ENCODE data around the gene POLR2J. TPM values are rescaled to one million over a fixed set of nuclear protein-coding genes. Genes with fewer than 3 reads are reported as not detected.

The POLR2J gene
- total RNA-seq, 1 experiment from 2014 or later: 69.4 TPM

DNA sequence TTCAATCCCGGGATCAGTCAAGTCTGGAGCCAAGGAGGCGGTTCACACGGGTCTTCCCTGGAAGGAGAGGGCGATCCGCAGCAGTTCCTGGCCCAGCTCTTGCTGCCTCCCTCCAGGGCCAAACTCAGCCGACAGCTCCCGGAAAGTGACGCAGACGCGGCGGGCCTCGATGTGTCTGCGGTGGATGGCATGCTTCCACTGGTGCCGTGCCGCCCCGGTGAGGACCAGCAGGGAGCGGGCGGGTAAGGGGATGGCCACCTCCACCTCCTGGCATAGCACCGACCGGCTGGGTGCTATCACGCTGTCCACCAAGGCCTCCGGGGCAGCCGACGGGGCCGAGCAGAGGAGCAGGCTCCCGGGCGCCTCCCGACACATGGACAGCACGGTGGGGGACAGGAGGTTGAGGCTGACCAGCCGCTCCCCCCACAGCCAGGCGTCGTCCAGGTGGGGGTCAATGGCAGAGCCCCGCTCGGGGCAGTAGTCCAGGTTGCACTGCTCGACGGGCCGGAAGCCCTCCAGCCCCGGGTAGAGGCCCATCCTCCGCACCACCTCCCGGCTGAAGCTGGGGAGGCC, 21.3 kb downstream of the POLR2J start:
- ChIA-PET CTCF (interaction anchor here (0.7 kb wide), 1 partner anchor 20 kb away, joined by 5 read pairs; no protein-coding TSS in a partner anchor), POLR2A (no interaction called here)
- Histone ChIP-seq H3K27ac (ENCODE audit: low read length) (no peak overlapping the region), H3K9me3 (ENCODE audit: control insufficient read depth, insufficient read depth, low read depth, low read length) (no peaks in the 10 kb centered on the region), H3K27me3 (ENCODE audit: control insufficient read depth, insufficient read depth, low read length) (no peaks in the 10 kb centered on the region), H3K4me1 (ENCODE audit: control insufficient read depth, insufficient read depth, low read length) (0 out of 2 replicates have a peak, but pooled peaks cover 5% of the 10 kb centered on the region), H3K36me3 (ENCODE audit: control insufficient read depth, insufficient read depth, low read length) (no peaks in the 10 kb centered on the region), H3K4me3 (ENCODE audit: low read depth in 2 of 2, low read length in 2 of 2) (no peak overlapping the region)
- no TSS peak for BruUV-seq (replicated peaks)
- in situ Hi-C loops (cut with HindIII; ENCODE audit: low pct_unique_long_range_greater_than_20kb, low sequenced_read_pairs) (no loop called here), intact Hi-C loops (cut with micrococcal nuclease; ENCODE audit: unreplicated experiment) (no loop called here)
- no peak for ATAC-seq
- no peak for TF ChIP-seq CTCF (IDR thresholded peaks at IDR 0.05)
- TF ChIP-seq SIN3A (IDR thresholded peaks at IDR 0.05; ENCODE audit: borderline replicate concordance, insufficient read depth, low read depth, low read length): no peak
- TF ChIP-seq REST (IDR thresholded peaks at IDR 0.05; ENCODE audit: insufficient read depth in 1 of 2, low read depth in 2 of 2, low read length in 1 of 2): no peak
- no peak for TF ChIP-seq POLR2AphosphoS5 (IDR thresholded peaks at IDR 0.05; ENCODE audit: low read depth, low read length)
- TF ChIP-seq TCF7L2 (IDR thresholded peaks at IDR 0.05; ENCODE audit: low read depth, low read length): no peak
- DNase-seq (ENCODE audit: low read depth, low spot score): no peak

DNA sequence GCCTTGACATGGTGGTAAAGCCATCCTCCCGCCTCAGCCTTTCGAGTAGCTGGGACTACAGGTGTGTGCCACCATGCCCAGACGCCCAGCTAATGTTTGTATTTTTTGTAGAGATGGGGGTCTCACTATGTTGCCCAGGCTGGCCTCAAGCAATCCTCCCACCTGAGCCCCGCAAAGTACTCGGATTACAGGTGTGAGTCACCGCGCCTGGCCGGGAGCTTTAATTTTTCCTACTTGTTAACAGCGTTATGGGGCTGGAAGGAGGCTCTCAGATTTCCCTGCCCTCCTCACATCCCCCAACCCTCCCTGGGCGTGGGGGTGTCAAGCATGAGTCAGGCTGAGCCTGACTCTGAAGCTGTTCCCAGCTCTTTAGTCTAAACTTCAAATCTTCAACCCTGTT, 22.4 kb downstream of the POLR2J start:
- Histone ChIP-seq H3K27me3 (ENCODE audit: control insufficient read depth, insufficient read depth, low read length) (no peaks in the 10 kb centered on the region), H3K36me3 (ENCODE audit: control insufficient read depth, insufficient read depth, low read length) (no peaks in the 10 kb centered on the region), H3K4me1 (ENCODE audit: control insufficient read depth, insufficient read depth, low read length) (peaks cover 9% of the 10 kb centered on the region), H3K27ac (ENCODE audit: low read length) (no peak overlapping the region), H3K4me3 (ENCODE audit: low read depth in 2 of 2, low read length in 2 of 2) (no peak overlapping the region), H3K9me3 (ENCODE audit: control insufficient read depth, insufficient read depth, low read depth, low read length) (no peaks in the 10 kb centered on the region)
- no peak for ATAC-seq
- DNase-seq (ENCODE audit: low read depth, low spot score): no peak
- no TSS peak for BruUV-seq (replicated peaks)
- TF ChIP-seq SIN3A (IDR thresholded peaks at IDR 0.05; ENCODE audit: borderline replicate concordance, insufficient read depth, low read depth, low read length) (no peak), CTCF (IDR thresholded peaks at IDR 0.05) (no peak), POLR2AphosphoS5 (IDR thresholded peaks at IDR 0.05; ENCODE audit: low read depth, low read length) (no peak), REST (IDR thresholded peaks at IDR 0.05; ENCODE audit: insufficient read depth in 1 of 2, low read depth in 2 of 2, low read length in 1 of 2) (no peak), TCF7L2 (IDR thresholded peaks at IDR 0.05; ENCODE audit: low read depth, low read length) (no peak)
- intact Hi-C loops (cut with micrococcal nuclease; ENCODE audit: unreplicated experiment) (no loop called here), in situ Hi-C loops (cut with HindIII; ENCODE audit: low pct_unique_long_range_greater_than_20kb, low sequenced_read_pairs) (no loop called here)
- CTCF ChIA-PET: interaction anchor here (0.7 kb wide), 1 partner anchor 9 kb away, joined by 3 read pairs; no protein-coding TSS in a partner anchor
- POLR2A ChIA-PET: no interaction called here

All from Panc1 (cell line).